HFFc6 (cell line): ENCODE results near the gene TPBGL. TPM values are rescaled to one million over a fixed set of nuclear protein-coding genes. Genes with fewer than 3 reads are reported as not detected.

Source experiments
- DNase-seq: peaks from one replicate; pipeline ENCODE4 v3.0.0-alpha.2; 2018
- H3K27ac Mint-ChIP-seq: 2 replicates; pipeline ENCODE4 v1.8.0; 2020; ENCODE audit warnings: mild to moderate bottlenecking, mixed read lengths
- H3K27me3 Mint-ChIP-seq: 2 replicates; pipeline ENCODE4 v1.8.0; 2021; ENCODE audit warnings: mild to moderate bottlenecking, moderate library complexity, mixed read lengths; ENCODE audit not compliant: insufficient read depth
- H3K36me3 Mint-ChIP-seq: 2 replicates; pipeline ENCODE4 v1.8.0; 2021; ENCODE audit warnings: low read depth, mixed read lengths
- H3K4me1 Mint-ChIP-seq: 2 replicates; pipeline ENCODE4 v1.8.0; 2020; ENCODE audit warnings: low read depth, mixed read lengths
- H3K4me3 Mint-ChIP-seq: 2 replicates; pipeline ENCODE4 v1.8.0; 2020; ENCODE audit warnings: mild to moderate bottlenecking, moderate library complexity, mixed read lengths
- H3K9me3 Mint-ChIP-seq: 2 replicates; pipeline ENCODE4 v1.8.0; 2020; ENCODE audit warnings: mild to moderate bottlenecking, mixed read lengths
- CTCF ChIP-seq: fragments of 200-600 bp; sonication (generic); IDR thresholded peaks from 2 replicates; pipeline ENCODE4 v1.5.0; 2021; ENCODE audit warnings: antibody characterized with exemption, mild to moderate bottlenecking
- total RNA-seq, 6 experiments: library from RNA; stranded (reverse); fragmentation: NEBNext Ultra II Directional; extraction: Animal tissue kit (Norgen Biotek cat#: 25700); gene quantifications; 2 replicates in 1 of 6; 3 replicates in 5 of 6; pipeline ENCODE4 v1.2.3, GENCODE V29; 2021

The TPBGL gene
- total RNA-seq, 6 experiments from 2014 or later: not detected

- no peaks in the 10 kb centered on the region for H3K36me3 Mint-ChIP-seq
- no peaks in the 10 kb centered on the region for H3K9me3 Mint-ChIP-seq
- H3K4me3 Mint-ChIP-seq: no peak overlapping the region
- TF ChIP-seq CTCF: no peak
- H3K27me3 Mint-ChIP-seq: peaks cover 2% of the 10 kb centered on the region; the same call in 1 of the 2 replicates
- DNase-seq: no peak
- no peak overlapping the region for H3K27ac Mint-ChIP-seq
- no peaks in the 10 kb centered on the region for H3K4me1 Mint-ChIP-seq
Measured at GRCh38 chr11:75279273-75279672, 38.7 kb downstream of the TPBGL start.

GRCh38 chr11:75280227-75280701 lies 39.7 kb downstream of the TPBGL start:
- Mint-ChIP-seq H3K9me3 (no peaks in the 10 kb centered on the region), H3K27ac (no peak overlapping the region), H3K27me3 (peaks cover 2% of the 10 kb centered on the region; the same call in 1 of the 2 replicates), H3K4me1 (no peaks in the 10 kb centered on the region), H3K4me3 (no peak overlapping the region), H3K36me3 (no peaks in the 10 kb centered on the region)
- peak; percentile 99 for TF ChIP-seq CTCF
- DNase-seq: peak; percentile 53

GRCh38 chr11:75280770-75281468 lies 40.3 kb downstream of the TPBGL start:
- no peaks in the 10 kb centered on the region for H3K9me3 Mint-ChIP-seq
- H3K27me3 Mint-ChIP-seq: peaks cover 2% of the 10 kb centered on the region; the same call in 1 of the 2 replicates
- TF ChIP-seq CTCF: no peak
- H3K36me3 Mint-ChIP-seq: no peaks in the 10 kb centered on the region
- no peaks in the 10 kb centered on the region for H3K4me1 Mint-ChIP-seq
- DNase-seq: no peak
- H3K27ac Mint-ChIP-seq: no peak overlapping the region
- H3K4me3 Mint-ChIP-seq: no peak overlapping the region

GRCh38 chr11:75281469-75282095 lies 41.0 kb downstream of the TPBGL start:
- TF ChIP-seq CTCF: no peak
- H3K9me3 Mint-ChIP-seq: no peaks in the 10 kb centered on the region
- H3K27ac Mint-ChIP-seq: no peak overlapping the region
- H3K4me3 Mint-ChIP-seq: no peak overlapping the region
- no peaks in the 10 kb centered on the region for H3K36me3 Mint-ChIP-seq
- DNase-seq: no peak
- H3K4me1 Mint-ChIP-seq: peaks cover 2% of the 10 kb centered on the region
- peaks cover 2% of the 10 kb centered on the region; the same call in 1 of the 2 replicates for H3K27me3 Mint-ChIP-seq

- no peaks in the 10 kb centered on the region for H3K9me3 Mint-ChIP-seq
- H3K27me3 Mint-ChIP-seq: peaks cover 3% of the 10 kb centered on the region
- H3K36me3 Mint-ChIP-seq: no peaks in the 10 kb centered on the region
- H3K4me3 Mint-ChIP-seq: no peak overlapping the region
- peaks cover 9% of the 10 kb centered on the region for H3K4me1 Mint-ChIP-seq
- no peak for DNase-seq
- H3K27ac Mint-ChIP-seq: no peak overlapping the region
- no peak for TF ChIP-seq CTCF
Measured at GRCh38 chr11:75283391-75283931, 42.9 kb downstream of the TPBGL start.
